ENCODE data around the gene DNASE1L2. TPM values are rescaled to one million over a fixed set of nuclear protein-coding genes. Genes with fewer than 3 reads are reported as not detected.

The DNASE1L2 gene
- total and polyA plus RNA-seq, 4 donors, result 0.13 to 0.67 (median 0.28) TPM

DNA sequence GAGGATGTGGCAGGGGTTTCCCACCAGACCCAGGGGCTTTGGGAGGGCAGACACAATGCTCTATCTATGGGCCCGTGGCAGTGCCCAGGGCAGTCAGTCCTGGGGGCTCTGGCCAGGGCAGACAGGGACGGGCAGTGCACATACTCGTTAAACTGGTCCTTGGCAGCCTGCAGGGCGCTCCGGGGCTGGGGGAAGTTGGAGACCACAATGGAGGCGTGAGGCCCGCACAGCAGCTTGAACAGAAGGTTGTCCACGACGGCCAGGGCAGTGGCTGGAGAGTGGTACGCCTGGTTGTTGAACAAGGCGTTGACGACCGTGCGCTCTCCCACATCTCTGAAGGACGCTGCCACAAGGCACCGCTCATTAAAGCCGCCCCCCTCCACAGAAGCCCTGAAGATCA, 50.3 kb downstream of the DNASE1L2 start:
- H3K4me3 ChIP-seq (ENCODE audit: low read depth in 1 of 3, low read length in 3 of 3), result no peak overlapping the region
- H3K9ac ChIP-seq (ENCODE audit: low read depth in 1 of 2, low read length in 2 of 2), result no peak overlapping the region
- H3K9me3 ChIP-seq (ENCODE audit: control insufficient read depth in 4 of 4, low read length in 3 of 4), result no peaks in the 10 kb centered on the region
- H3K27me3 ChIP-seq (ENCODE audit: control insufficient read depth in 4 of 4, insufficient read depth in 4 of 4, low read length in 3 of 4), result no peaks in the 10 kb centered on the region
- no peaks in the 10 kb centered on the region for H3K4me1 ChIP-seq (ENCODE audit: control insufficient read depth in 4 of 4, insufficient read depth in 4 of 4, low read length in 3 of 4)
- WGBS, result 93% methylated on average over 17 of the region's 17 CpGs
- H3K27ac ChIP-seq (ENCODE audit: low read depth in 1 of 2, low read length in 2 of 2), result no peak overlapping the region
- TF ChIP-seq HNF4G (IDR thresholded peaks at IDR 0.05) (no peak), FOXA2 (IDR thresholded peaks at IDR 0.05) (no peak), RAD21 (IDR thresholded peaks at IDR 0.05) (no peak), TAF1 (conservative IDR thresholded peaks at IDR 0.05) (no peak), HNF4A (conservative IDR thresholded peaks at IDR 0.05) (no peak), YY1 (IDR thresholded peaks at IDR 0.05) (no peak), JUND (IDR thresholded peaks at IDR 0.05) (no peak), EGR1 (IDR thresholded peaks at IDR 0.05; ENCODE audit: low read depth in 2 of 2) (no peak), NR2F2 (IDR thresholded peaks at IDR 0.05) (no peak), FOXA1 (IDR thresholded peaks at IDR 0.05) (no peak), SP1 (IDR thresholded peaks at IDR 0.05) (no peak), GABPA (IDR thresholded peaks at IDR 0.05 in 1 of 2, conservative IDR thresholded peaks at IDR 0.05 in 1 of 2) (no peak), RXRA (IDR thresholded peaks at IDR 0.05) (no peak)
- TF ChIP-seq, protein P1, sequence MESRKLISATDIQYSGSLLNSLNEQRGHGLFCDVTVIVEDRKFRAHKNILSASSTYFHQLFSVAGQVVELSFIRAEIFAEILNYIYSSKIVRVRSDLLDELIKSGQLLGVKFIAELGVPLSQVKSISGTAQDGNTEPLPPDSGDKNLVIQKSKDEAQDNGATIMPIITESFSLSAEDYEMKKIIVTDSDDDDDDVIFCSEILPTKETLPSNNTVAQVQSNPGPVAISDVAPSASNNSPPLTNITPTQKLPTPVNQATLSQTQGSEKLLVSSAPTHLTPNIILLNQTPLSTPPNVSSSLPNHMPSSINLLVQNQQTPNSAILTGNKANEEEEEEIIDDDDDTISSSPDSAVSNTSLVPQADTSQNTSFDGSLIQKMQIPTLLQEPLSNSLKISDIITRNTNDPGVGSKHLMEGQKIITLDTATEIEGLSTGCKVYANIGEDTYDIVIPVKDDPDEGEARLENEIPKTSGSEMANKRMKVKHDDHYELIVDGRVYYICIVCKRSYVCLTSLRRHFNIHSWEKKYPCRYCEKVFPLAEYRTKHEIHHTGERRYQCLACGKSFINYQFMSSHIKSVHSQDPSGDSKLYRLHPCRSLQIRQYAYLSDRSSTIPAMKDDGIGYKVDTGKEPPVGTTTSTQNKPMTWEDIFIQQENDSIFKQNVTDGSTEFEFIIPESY (IDR thresholded peaks at IDR 0.05), result no peak
- TF ChIP-seq, protein P2, sequence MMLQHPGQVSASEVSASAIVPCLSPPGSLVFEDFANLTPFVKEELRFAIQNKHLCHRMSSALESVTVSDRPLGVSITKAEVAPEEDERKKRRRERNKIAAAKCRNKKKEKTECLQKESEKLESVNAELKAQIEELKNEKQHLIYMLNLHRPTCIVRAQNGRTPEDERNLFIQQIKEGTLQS (IDR thresholded peaks at IDR 0.05), result no peak
- TF ChIP-seq, protein P3, sequence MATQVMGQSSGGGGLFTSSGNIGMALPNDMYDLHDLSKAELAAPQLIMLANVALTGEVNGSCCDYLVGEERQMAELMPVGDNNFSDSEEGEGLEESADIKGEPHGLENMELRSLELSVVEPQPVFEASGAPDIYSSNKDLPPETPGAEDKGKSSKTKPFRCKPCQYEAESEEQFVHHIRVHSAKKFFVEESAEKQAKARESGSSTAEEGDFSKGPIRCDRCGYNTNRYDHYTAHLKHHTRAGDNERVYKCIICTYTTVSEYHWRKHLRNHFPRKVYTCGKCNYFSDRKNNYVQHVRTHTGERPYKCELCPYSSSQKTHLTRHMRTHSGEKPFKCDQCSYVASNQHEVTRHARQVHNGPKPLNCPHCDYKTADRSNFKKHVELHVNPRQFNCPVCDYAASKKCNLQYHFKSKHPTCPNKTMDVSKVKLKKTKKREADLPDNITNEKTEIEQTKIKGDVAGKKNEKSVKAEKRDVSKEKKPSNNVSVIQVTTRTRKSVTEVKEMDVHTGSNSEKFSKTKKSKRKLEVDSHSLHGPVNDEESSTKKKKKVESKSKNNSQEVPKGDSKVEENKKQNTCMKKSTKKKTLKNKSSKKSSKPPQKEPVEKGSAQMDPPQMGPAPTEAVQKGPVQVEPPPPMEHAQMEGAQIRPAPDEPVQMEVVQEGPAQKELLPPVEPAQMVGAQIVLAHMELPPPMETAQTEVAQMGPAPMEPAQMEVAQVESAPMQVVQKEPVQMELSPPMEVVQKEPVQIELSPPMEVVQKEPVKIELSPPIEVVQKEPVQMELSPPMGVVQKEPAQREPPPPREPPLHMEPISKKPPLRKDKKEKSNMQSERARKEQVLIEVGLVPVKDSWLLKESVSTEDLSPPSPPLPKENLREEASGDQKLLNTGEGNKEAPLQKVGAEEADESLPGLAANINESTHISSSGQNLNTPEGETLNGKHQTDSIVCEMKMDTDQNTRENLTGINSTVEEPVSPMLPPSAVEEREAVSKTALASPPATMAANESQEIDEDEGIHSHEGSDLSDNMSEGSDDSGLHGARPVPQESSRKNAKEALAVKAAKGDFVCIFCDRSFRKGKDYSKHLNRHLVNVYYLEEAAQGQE (IDR thresholded peaks at IDR 0.05), result no peak
- TF ChIP-seq, protein P4, sequence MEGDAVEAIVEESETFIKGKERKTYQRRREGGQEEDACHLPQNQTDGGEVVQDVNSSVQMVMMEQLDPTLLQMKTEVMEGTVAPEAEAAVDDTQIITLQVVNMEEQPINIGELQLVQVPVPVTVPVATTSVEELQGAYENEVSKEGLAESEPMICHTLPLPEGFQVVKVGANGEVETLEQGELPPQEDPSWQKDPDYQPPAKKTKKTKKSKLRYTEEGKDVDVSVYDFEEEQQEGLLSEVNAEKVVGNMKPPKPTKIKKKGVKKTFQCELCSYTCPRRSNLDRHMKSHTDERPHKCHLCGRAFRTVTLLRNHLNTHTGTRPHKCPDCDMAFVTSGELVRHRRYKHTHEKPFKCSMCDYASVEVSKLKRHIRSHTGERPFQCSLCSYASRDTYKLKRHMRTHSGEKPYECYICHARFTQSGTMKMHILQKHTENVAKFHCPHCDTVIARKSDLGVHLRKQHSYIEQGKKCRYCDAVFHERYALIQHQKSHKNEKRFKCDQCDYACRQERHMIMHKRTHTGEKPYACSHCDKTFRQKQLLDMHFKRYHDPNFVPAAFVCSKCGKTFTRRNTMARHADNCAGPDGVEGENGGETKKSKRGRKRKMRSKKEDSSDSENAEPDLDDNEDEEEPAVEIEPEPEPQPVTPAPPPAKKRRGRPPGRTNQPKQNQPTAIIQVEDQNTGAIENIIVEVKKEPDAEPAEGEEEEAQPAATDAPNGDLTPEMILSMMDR (IDR thresholded peaks at IDR 0.05; ENCODE audit: low read depth, low read length, missing input control), result no peak
- DNase-seq (ENCODE audit: low spot score), result no peak
- no peaks in the 10 kb centered on the region for H3K36me3 ChIP-seq (ENCODE audit: control insufficient read depth in 4 of 4, insufficient read depth in 3 of 4, low read depth in 1 of 4, low read length in 3 of 4)

Measured in liver (tissue), 9 donors.